Left lobe of liver (tissue), 2 donors: ENCODE measurements around the gene DYNC1I2. TPM values are rescaled to one million over a fixed set of nuclear protein-coding genes. Genes with fewer than 3 reads are reported as not detected.

Experiments used
- ATAC-seq: fragments of 200-7000 bp; cut with Tn5 transposase; one replicate; pipeline ENCODE4 v1.9.1; 2020; ENCODE audit warnings: mild to moderate bottlenecking, moderate library complexity
- DNase-seq: peaks from one replicate; pipeline ENCODE4 v3.0.0-alpha.2; 2020; ENCODE audit warnings: low spot score
- total RNA-seq: library from RNA; stranded (reverse); gene quantifications from one replicate; pipeline ENCODE4 v1.2.1, GENCODE V29; 2021
- donor health status: DM: no; HTN: no; CAD: no; lungs with moderate emphysema.
- donor health status: DM: no; HTN: yes; CAD: no.

The DYNC1I2 gene
- total RNA-seq = 16.9 TPM

GRCh38 chr2:171687287-171688128 lies at the start of gene DYNC1I2:
TSS of gene DYNC1I2 (plus strand) at chr2:171687469. CDS start at chr2:171690156, 2,687 bp downstream.
- DNase-seq (peak; percentile 93), ATAC-seq (peak; percentile 98)

- ATAC-seq = no peak
- no peak for DNase-seq
Observed at GRCh38 chr2:171651667-171652415, 35.4 kb upstream of the DYNC1I2 start.

GRCh38 chr2:171652416-171652785 lies 34.9 kb upstream of the DYNC1I2 start:
- ATAC-seq (no peak), DNase-seq (no peak)

GRCh38 chr2:171655586-171655985 lies 31.7 kb upstream of the DYNC1I2 start:
- no peak for ATAC-seq
- DNase-seq = no peak

- ATAC-seq = no peak
Observed at GRCh38 chr2:171667041-171667440, 20.2 kb upstream of the DYNC1I2 start.

GRCh38 chr2:171668183-171668582 lies 19.1 kb upstream of the DYNC1I2 start:
- ATAC-seq (no peak), DNase-seq (no peak)

More at GRCh38 chr2:171667041-171667440, 20.2 kb upstream of the DYNC1I2 start:
- DNase-seq = no peak

GRCh38 chr2:171669121-171669520 lies 18.1 kb upstream of the DYNC1I2 start:
- no peak for DNase-seq
- ATAC-seq = no peak

- ATAC-seq = no peak
- DNase-seq = no peak
Observed at GRCh38 chr2:171670655-171671054, 16.6 kb upstream of the DYNC1I2 start.

- DNase-seq = no peak
- ATAC-seq = no peak
Observed at GRCh38 chr2:171671867-171672266, 15.4 kb upstream of the DYNC1I2 start.

GRCh38 chr2:171673905-171674304 lies 13.4 kb upstream of the DYNC1I2 start:
- ATAC-seq (no peak), DNase-seq (no peak)

- no peak for DNase-seq
- no peak for ATAC-seq
Observed at GRCh38 chr2:171675810-171676345, 11.4 kb upstream of the DYNC1I2 start.

- ATAC-seq (no peak), DNase-seq (no peak)
Observed at GRCh38 chr2:171678619-171679018, 8.7 kb upstream of the DYNC1I2 start.

- DNase-seq = no peak
Observed at GRCh38 chr2:171688129-171688465, 828 bp downstream of the DYNC1I2 start.

GRCh38 chr2:171692331-171692730 lies 5.1 kb downstream of the DYNC1I2 start:
- no peak for DNase-seq
- ATAC-seq = no peak

More at GRCh38 chr2:171688129-171688465, 828 bp downstream of the DYNC1I2 start:
- peak; percentile 2 for ATAC-seq

- DNase-seq = no peak
- ATAC-seq = no peak
Observed at GRCh38 chr2:171702781-171703556, 15.7 kb downstream of the DYNC1I2 start.

- ATAC-seq = peak; percentile 66
Observed at GRCh38 chr2:171703574-171704347, 16.5 kb downstream of the DYNC1I2 start.

GRCh38 chr2:171706152-171706803 lies 19.0 kb downstream of the DYNC1I2 start:
- peak; percentile 76 for ATAC-seq
- DNase-seq = no peak

More at GRCh38 chr2:171703574-171704347, 16.5 kb downstream of the DYNC1I2 start:
- no peak for DNase-seq

GRCh38 chr2:171707752-171708151 lies 20.5 kb downstream of the DYNC1I2 start:
- no peak for ATAC-seq
- DNase-seq = no peak

GRCh38 chr2:171709011-171709685 lies 21.9 kb downstream of the DYNC1I2 start:
- ATAC-seq = no peak
- DNase-seq = no peak
